HG02938 (cell line): ENCODE data around the gene C2orf42.
"Not testable (repeated sequence)": the region's sequence is repeated elsewhere in the genome, so short reads cannot be mapped to it uniquely, and the experiment has no call there.

ENCODE experiments used
- ATAC-seq: cut with Tn5 transposase; IDR thresholded peaks from one replicate; pipeline ENCODE4 v1.9.1; 2021; ENCODE audit warnings: mild to moderate bottlenecking, moderate library complexity; ENCODE audit not compliant: unreplicated experiment

The C2orf42 gene

DNA sequence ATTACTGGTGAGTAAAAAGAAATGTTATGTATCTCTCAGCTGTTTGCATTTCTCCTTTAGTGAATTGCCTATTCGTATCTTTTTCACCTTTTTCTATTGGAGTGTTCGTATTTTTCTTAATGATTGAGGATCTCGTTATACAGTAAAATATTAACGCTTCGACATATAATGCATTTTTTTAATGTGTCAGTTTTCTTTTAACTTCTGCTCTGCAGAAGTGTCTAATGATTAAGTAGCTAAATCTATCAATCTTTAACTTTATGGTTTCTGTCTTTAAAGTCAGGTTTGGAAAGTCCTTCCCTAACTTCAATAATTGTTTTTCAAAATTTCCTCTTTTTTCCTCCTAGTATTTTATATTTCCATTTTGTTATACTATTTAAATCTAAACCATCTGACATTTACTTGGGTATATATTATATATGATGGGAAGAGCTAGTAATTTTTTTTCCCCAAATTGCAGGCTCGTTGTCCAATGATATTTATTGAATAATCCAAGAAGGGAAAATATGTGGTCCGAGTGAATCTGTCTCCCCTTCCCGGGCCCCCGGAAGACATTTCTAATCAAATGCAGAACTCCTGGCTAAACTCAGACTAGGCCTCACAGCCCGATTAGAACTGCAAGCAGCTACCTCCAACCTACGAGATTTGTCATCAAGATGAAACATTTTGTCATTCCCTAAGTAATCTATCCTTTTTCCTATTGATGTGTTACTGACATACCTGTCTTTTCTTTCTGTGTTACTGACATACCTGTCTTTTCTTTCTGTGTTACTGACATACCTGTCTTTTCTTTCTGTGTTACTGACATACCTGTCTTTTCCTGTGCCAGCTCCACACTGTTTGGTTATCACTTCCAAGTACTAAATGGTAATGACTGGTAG is 86.3 kb downstream of the C2orf42 start:
- ATAC-seq = no peak

- ATAC-seq = no peak
Observed at GRCh38 chr2:70103531-70104061, 87.2 kb downstream of the C2orf42 start.

- ATAC-seq = not testable (repeated sequence)
Observed at GRCh38 chr2:70102323-70102905, 88.4 kb downstream of the C2orf42 start.

GRCh38 chr2:70101686-70102085 is 89.1 kb downstream of the C2orf42 start:
- ATAC-seq = not testable (repeated sequence)

DNA sequence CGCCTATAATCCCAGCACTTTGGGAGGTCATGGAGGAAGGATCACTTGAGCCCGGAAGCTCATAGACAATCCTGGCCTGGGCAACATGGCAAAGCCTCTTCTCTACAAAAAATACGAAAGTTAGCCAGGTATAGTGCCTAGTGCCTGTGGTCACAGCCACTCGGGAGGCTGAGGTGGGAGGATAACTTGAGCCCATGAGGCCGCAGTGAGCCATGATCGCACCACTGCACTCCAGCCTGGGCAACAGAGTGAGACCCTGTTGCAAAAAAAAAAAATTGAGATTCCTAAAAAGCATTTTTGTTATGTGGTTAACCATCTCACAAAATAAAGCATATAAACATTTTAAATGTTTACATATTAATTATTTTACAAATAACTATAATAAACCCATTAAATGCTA is 89.6 kb downstream of the C2orf42 start:
- no peak for ATAC-seq
